ENCODE measurements around the gene CHCHD2.

- TF ChIP-seq POLR2A (IDR thresholded peaks at IDR 0.05): no peak
- TF ChIP-seq CTCF (IDR thresholded peaks at IDR 0.05): no peak
Observed at GRCh38 chr7:56124981-56125380, 18.7 kb upstream of the CHCHD2 start.

Measured in right lobe of liver (tissue), 4 donors.